GM19193 (cell line): ENCODE data around the gene BCL2.

Source experiments
- POLR2A ChIP-seq: IDR thresholded peaks from 4 replicates; pipeline ENCODE4 v1.6.1; 2011; ENCODE audit not compliant: insufficient read depth, insufficient read length; ENCODE audit errors: extremely low read depth

BCL2 gene

DNA sequence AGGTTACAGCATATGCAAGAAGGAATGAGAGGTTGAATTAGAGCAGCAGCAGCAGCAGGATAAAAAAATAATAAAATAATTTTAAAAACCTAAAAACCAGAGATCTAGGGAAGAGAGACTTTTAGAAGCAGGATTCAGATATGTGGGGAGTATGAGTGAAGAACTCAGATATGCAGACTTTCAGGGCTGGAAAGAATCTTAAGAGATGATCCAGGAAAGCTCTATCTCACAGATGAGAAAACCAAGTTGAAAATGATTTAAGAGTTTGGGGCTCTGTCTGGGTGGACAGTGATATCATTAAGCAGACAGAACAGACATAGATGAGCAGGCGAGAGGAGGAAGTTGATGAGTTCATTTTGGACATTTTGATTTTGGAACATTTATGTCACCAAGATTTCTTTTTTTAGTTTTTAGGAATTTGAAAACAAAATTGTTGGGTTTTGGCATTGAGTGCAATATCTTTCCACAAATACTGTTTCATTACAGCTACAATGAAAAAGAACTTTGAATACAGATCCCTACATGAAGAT is 31.8 kb downstream of the BCL2 start:
- no peak for TF ChIP-seq POLR2A

- TF ChIP-seq POLR2A, result no peak
These were observed 32.6 kb downstream of the BCL2 start for GRCh38 chr18:63286926-63287325.

DNA sequence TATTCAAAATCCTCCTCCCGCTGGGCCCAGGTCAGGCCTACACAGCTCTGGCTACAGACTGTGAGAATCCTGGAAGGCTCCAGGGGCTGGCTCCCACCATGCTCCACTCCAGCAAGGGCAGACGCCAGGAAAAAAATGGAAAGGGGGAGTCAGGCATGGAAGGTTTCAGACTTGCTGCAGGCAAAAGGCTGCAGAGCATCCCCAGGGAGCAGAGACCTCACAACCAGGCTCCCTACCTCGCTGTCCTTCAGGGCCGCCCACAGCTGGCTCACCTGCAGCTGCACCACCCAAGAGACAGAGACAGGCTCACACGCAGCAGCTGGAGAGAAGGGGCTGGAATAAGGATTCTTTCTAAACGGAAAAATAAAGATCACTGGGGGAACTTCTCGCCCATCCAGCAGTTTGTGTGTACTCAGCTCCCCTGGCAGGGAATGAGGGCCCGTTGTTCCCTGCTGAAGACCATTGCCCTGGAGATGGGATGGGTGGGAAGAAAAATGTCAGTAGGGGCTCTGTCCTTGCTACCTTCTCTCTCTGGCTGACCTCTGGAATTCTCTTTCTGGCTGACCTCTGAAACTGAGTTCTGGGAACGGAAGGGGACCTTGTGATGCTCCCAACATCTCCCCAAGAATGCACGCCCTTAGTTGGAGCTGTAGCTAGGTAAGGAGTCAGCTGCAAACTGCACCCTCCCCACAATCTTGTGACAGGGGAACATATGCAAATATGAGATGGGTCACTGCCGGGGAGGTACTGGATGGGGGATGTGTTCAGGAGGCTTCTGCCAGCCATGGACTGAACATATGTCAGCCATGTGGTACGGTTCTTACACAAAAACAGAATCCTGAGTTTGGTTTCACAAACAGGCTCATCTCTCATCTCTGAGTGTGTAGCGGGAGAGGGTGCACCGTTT is 34.5 kb downstream of the BCL2 start:
- peak; percentile 61 for TF ChIP-seq POLR2A

DNA sequence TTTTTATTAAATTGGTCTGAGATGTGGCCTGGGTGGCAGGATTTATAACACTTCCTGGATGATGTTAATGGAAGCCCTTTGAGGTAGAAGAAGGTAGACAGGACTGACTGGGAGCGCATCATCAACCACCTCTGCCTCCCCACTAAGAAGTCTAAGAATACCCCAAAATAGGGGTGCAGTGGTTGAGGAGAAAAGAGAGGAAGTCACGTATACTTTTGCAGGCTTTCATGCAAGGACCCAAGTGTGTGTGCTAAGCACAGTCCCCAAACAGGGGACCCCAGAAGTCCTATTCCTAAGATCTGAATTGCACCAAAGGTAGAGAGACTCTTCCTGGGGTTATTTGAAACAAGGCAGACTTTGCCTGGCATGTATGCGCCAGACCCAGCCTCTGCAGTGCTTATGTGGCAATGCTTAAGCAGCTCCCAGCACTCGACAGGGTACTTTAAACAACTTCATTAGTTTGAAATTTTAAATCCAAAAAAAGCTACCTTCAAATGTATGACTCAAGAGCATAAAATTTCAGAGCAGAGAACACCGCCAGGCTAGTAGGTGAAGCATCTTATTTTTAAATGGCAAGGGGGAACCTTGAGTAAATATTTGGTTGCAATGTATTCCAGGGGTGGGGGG is 35.3 kb downstream of the BCL2 start:
- TF ChIP-seq POLR2A, result no peak

GRCh38 chr18:63283305-63284094 is 36.1 kb downstream of the BCL2 start:
- TF ChIP-seq POLR2A, result no peak

DNA sequence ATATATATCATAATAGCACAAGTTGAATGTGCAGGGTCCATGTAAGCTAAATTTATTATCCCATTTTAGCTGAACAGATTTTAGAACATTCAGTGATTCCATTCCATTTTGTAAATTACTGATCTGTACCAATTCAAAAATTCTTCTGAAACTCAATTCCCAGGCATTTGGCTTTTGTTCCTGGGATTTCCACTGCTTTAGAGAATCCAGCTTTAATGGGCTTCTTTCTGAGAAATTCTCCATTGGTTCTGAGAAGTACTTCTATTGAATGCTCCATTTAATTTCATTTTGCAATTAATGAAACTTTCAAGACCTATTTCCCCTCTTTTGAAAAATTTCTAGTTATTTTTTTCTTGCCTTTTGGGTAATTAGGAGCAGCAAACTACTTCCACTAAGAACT is 36.8 kb downstream of the BCL2 start:
- no peak for TF ChIP-seq POLR2A

GRCh38 chr18:63273222-63273927 is 46.2 kb downstream of the BCL2 start:
- no peak for TF ChIP-seq POLR2A

DNA sequence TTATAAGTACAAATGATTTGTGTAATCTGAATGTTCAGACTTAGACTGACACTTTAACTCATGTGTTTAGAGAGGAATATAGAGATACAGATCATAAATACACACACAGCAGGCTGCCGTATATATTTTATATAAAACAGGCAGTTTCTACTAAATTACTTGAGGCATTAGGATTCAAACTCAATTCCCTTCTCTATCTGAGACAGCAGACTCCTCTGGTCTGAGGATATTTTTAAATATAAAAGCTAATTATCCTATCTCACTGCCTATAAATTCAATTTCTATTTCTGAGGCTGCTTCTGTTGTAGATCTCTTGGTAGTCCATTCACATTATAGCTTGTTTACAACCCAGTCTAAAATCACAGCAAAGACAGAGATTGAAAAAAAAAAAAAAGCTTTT is 46.9 kb downstream of the BCL2 start:
- no peak for TF ChIP-seq POLR2A

DNA sequence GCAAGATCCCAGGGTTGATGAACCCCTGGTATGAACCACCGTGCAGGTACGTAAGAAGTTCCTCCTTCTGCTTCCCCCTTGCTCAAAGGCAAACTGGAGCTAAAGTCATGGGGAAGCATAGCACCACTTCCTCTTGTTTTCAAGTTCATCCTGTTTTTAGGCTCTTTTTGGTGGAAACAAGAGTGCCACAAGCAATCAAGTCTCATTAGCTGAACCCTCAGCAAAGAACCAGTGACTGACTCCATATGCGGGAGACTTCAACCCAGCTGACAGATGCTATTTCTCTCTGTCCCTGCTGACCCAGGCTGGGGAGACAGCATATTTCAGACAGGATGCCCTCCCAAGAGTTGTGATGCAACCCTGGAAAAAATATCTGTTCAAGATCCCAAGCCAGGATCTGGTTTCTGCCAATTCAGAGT is 47.7 kb downstream of the BCL2 start:
- no peak for TF ChIP-seq POLR2A

GRCh38 chr18:63271148-63271547 is 48.4 kb downstream of the BCL2 start:
- TF ChIP-seq POLR2A, result no peak

GRCh38 chr18:63267975-63268721 is 51.4 kb downstream of the BCL2 start:
- no peak for TF ChIP-seq POLR2A

DNA sequence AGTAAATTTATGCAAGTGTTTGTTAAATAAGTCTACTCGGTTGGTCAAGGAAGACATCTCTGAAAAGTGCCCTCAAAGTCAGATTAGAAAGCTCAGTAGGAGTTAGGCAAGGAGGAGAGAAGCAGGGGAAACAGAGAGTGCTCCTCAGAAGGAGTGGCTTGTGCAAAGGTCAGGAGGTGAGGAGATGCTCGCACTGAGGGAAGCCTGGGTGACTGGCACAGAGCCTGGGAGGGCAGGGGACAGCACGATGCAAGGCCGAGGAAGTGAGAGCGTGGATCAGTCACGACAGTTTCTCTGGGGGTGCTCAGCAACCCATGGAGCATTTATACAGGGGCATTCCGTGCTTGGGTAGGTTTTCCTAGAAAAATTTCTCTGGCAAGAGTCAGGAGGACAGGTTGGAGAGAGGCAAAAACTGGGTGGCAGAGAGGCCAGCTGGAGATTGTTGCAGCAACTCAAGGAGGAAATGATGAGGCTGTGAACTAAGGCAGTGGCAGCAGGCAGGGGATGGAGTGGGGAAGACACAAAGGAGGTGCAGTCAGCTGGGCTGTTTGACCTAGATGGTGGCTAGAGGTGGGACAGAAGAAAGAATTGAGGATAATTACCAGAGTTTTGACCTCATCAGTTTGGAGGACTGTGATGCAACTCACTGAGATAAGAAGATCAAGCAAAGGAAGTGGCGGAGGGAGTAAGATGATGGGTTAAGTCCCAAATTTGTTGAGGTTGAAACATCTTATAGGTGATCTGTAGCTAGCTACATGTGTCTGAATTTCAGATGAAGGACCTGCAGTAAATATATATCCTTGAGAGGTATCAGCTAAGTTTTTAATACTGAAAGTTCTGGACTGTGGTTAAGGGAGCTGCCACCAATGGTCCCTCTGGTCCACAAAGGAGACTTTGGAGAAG is 52.4 kb downstream of the BCL2 start:
- TF ChIP-seq POLR2A, result no peak

GRCh38 chr18:63265326-63265725 is 54.2 kb downstream of the BCL2 start:
- TF ChIP-seq POLR2A, result no peak
